ENCODE data around the gene WDR18.

The WDR18 gene

GRCh38 chr19:1000591-1001537 lies 16.7 kb downstream of the WDR18 start:
- no peak for TF ChIP-seq POLR2AphosphoS5 (IDR thresholded peaks at IDR 0.05; ENCODE audit: low read depth, low read length)
- TF ChIP-seq SIN3A (IDR thresholded peaks at IDR 0.05; ENCODE audit: borderline replicate concordance, insufficient read depth, low read length), result no peak
- TF ChIP-seq REST (IDR thresholded peaks at IDR 0.05; ENCODE audit: insufficient read depth in 1 of 2, low read depth in 2 of 2, low read length in 2 of 2), result no peak
- TF ChIP-seq FOXP2 (optimal IDR thresholded peaks at IDR 0.05; ENCODE audit: borderline replicate concordance, extremely low read depth, extremely low read length, insufficient read depth), result no peak

GRCh38 chr19:1001538-1002166 lies 17.5 kb downstream of the WDR18 start:
- TF ChIP-seq FOXP2 (optimal IDR thresholded peaks at IDR 0.05; ENCODE audit: borderline replicate concordance, extremely low read depth, extremely low read length, insufficient read depth), result peak; percentile 23
- no peak for TF ChIP-seq REST (IDR thresholded peaks at IDR 0.05; ENCODE audit: insufficient read depth in 1 of 2, low read depth in 2 of 2, low read length in 2 of 2)
- no peak for TF ChIP-seq TAF1 (IDR thresholded peaks at IDR 0.05; ENCODE audit: borderline replicate concordance, insufficient read depth, low read length)
- no peak for TF ChIP-seq POLR2AphosphoS5 (IDR thresholded peaks at IDR 0.05; ENCODE audit: low read depth, low read length)
- TF ChIP-seq SIN3A (IDR thresholded peaks at IDR 0.05; ENCODE audit: borderline replicate concordance, insufficient read depth, low read length), result no peak

GRCh38 chr19:1002600-1002999 lies 18.5 kb downstream of the WDR18 start:
- TF ChIP-seq TAF1 (IDR thresholded peaks at IDR 0.05; ENCODE audit: borderline replicate concordance, insufficient read depth, low read length), result no peak
- TF ChIP-seq FOXP2 (optimal IDR thresholded peaks at IDR 0.05; ENCODE audit: borderline replicate concordance, extremely low read depth, extremely low read length, insufficient read depth), result no peak
- TF ChIP-seq POLR2AphosphoS5 (IDR thresholded peaks at IDR 0.05; ENCODE audit: low read depth, low read length), result no peak
- no peak for TF ChIP-seq REST (IDR thresholded peaks at IDR 0.05; ENCODE audit: insufficient read depth in 1 of 2, low read depth in 2 of 2, low read length in 2 of 2)
- no peak for TF ChIP-seq SIN3A (IDR thresholded peaks at IDR 0.05; ENCODE audit: borderline replicate concordance, insufficient read depth, low read length)

GRCh38 chr19:1003283-1003682 lies 19.1 kb downstream of the WDR18 start:
- TF ChIP-seq POLR2AphosphoS5 (IDR thresholded peaks at IDR 0.05; ENCODE audit: low read depth, low read length), result no peak
- no peak for TF ChIP-seq TAF1 (IDR thresholded peaks at IDR 0.05; ENCODE audit: borderline replicate concordance, insufficient read depth, low read length)
- TF ChIP-seq SIN3A (IDR thresholded peaks at IDR 0.05; ENCODE audit: borderline replicate concordance, insufficient read depth, low read length), result no peak
- TF ChIP-seq FOXP2 (optimal IDR thresholded peaks at IDR 0.05; ENCODE audit: borderline replicate concordance, extremely low read depth, extremely low read length, insufficient read depth), result no peak
- TF ChIP-seq REST (IDR thresholded peaks at IDR 0.05; ENCODE audit: insufficient read depth in 1 of 2, low read depth in 2 of 2, low read length in 2 of 2), result no peak
